Upper lobe of left lung (tissue), 6 donors: ENCODE measurements around the gene COBL. TPM values are rescaled to one million over a fixed set of nuclear protein-coding genes. Genes with fewer than 3 reads are reported as not detected.

ENCODE experiments used
- ATAC-seq, 2 donors: fragments of 200-7000 bp; cut with Tn5 transposase; one replicate each; pipeline ENCODE4 v1.9.1; 2022; ENCODE audit warnings: mild to moderate bottlenecking in 2 of 2, moderate library complexity in 2 of 2; ENCODE audit not compliant: low FRiP score in 2 of 2
- DNase-seq, 2 donors: peaks; one replicate each; pipeline ENCODE4 v3.0.0-alpha.2; 2019 to 2020
- H3K27ac ChIP-seq, 4 donors: fragments of 200-600 bp; sonication (generic); one replicate each; pipeline ENCODE4 v1.5.1; 2016 to 2019
- H3K27me3 ChIP-seq, 4 donors: fragments of 200-600 bp; sonication (generic); one replicate each; pipeline ENCODE4 v1.5.1; 2017 to 2019
- H3K36me3 ChIP-seq, 4 donors: fragments of 200-600 bp; sonication (generic); one replicate each; pipeline ENCODE4 v1.5.1; 2016 to 2019
- H3K4me1 ChIP-seq, 4 donors: fragments of 200-600 bp; sonication (generic); one replicate each; pipeline ENCODE4 v1.5.1; 2018 to 2019
- H3K4me3 ChIP-seq, 4 donors: fragments of 200-600 bp; sonication (generic); one replicate each; pipeline ENCODE4 v1.5.1; 2017 to 2019; ENCODE audit warnings: mild to moderate bottlenecking in 2 of 4, moderate library complexity in 1 of 4
- H3K9me3 ChIP-seq, 4 donors: fragments of 200-600 bp; sonication (generic); one replicate each; pipeline ENCODE4 v1.5.1; 2018 to 2019
- EP300 ChIP-seq, 4 donors: sonication (generic); formaldehyde crosslinking; IDR thresholded peaks; one replicate each; pipeline ENCODE4 v1.5.1; 2017; ENCODE audit warnings: antibody characterized with exemption in 4 of 4, control low read depth in 2 of 4
- POLR2A ChIP-seq, 4 donors: fragments of 450-650 bp; IDR thresholded peaks; one replicate each; pipeline ENCODE4 v1.5.1; 2016 to 2017; ENCODE audit warnings: antibody characterized with exemption in 4 of 4, mild to moderate bottlenecking in 2 of 4
- POLR2AphosphoS5 ChIP-seq, 2 donors: sonication (generic); formaldehyde crosslinking; IDR thresholded peaks; one replicate each; pipeline ENCODE4 v1.5.1; 2017; ENCODE audit warnings: antibody characterized with exemption in 2 of 2
- WGBS, 2 donors: methylation state at CpG; one replicate each; pipeline ENCODE4 v1.1.5; 2017 to 2018; 5-methylcytosine and 5-hydroxymethylcytosine counted together
- total RNA-seq, 6 donors: library from RNA; depleted of rRNA in 4 of 6; stranded (reverse); fragments of >200 nt in 4 of 6; gene quantifications; one replicate each; pipeline versions ENCODE4 v1.1.0 to v1.2.1, GENCODE V29; 2016 to 2021
- TF ChIP-seq, protein P1 (sequence below), 6 experiments: fragments of 450-650 bp in 4 of 6; fragments of 200-600 bp in 2 of 6; sonication (generic) in 2 of 6; IDR thresholded peaks; one replicate each; pipeline ENCODE4 v1.5.1; 2016 to 2019; ENCODE audit warnings: antibody characterized with exemption in 6 of 6
- donor health status: DM: no; HTN: no; CAD: no; lungs with moderate emphysema.
- donor health status: DM: no; HTN: yes; CAD: no; lungs with severe emphysema.

COBL gene
- total RNA-seq, 6 donors from 2014 or later, result 27.0 to 54.7 (median 36.8) TPM

DNA sequence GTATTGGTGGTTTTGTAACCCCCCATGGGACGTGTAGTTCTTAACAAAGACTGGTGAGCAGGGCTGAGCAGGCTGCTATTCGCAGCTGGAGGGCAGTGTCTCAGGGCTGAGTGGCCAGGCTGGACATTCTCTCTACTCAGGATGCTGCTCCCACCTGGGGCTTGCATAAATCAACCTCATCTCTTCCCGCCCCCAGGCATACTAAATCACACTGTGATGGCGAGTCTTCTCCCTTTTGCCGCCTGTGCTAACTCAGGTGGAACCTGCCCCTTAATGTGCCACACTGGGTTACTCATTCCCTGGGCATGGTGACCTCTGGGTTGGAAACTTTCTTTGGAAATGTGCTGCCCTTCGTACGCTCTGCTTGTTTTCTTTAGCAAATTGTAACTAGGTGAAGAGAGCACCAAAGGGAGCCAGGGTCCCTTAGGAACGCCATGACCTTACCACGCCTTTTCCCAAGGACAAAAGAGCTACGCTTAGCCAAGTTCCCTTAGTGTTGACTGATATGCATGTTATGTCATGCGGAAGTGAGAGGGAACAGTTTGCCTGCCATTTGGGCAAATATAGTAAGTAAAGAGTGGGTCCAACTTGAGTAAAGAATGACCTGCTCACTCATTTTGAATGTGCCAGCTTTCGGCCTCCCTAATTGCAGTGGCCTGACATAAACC is 40.4 kb upstream of the COBL start:
- ATAC-seq, result no peak
- H3K9me3 ChIP-seq, result no peaks in the 10 kb centered on the region
- 75 to 82% methylated on average over 10 to 12 of the region's 12 CpGs for WGBS, 2 donors
- no peak for DNase-seq
- H3K27ac ChIP-seq, result no peak overlapping the region
- no peaks in the 10 kb centered on the region for H3K36me3 ChIP-seq
- H3K27me3 ChIP-seq, result no peaks in the 10 kb centered on the region
- TF ChIP-seq POLR2AphosphoS5 (IDR thresholded peaks at IDR 0.05) (no peak), POLR2A (IDR thresholded peaks at IDR 0.05) (no peak), EP300 (IDR thresholded peaks at IDR 0.05) (no peak)
- TF ChIP-seq, protein P1, sequence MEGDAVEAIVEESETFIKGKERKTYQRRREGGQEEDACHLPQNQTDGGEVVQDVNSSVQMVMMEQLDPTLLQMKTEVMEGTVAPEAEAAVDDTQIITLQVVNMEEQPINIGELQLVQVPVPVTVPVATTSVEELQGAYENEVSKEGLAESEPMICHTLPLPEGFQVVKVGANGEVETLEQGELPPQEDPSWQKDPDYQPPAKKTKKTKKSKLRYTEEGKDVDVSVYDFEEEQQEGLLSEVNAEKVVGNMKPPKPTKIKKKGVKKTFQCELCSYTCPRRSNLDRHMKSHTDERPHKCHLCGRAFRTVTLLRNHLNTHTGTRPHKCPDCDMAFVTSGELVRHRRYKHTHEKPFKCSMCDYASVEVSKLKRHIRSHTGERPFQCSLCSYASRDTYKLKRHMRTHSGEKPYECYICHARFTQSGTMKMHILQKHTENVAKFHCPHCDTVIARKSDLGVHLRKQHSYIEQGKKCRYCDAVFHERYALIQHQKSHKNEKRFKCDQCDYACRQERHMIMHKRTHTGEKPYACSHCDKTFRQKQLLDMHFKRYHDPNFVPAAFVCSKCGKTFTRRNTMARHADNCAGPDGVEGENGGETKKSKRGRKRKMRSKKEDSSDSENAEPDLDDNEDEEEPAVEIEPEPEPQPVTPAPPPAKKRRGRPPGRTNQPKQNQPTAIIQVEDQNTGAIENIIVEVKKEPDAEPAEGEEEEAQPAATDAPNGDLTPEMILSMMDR (IDR thresholded peaks at IDR 0.05), result no peak
- no peak overlapping the region for H3K4me3 ChIP-seq
- H3K4me1 ChIP-seq, result no peaks in the 10 kb centered on the region

DNA sequence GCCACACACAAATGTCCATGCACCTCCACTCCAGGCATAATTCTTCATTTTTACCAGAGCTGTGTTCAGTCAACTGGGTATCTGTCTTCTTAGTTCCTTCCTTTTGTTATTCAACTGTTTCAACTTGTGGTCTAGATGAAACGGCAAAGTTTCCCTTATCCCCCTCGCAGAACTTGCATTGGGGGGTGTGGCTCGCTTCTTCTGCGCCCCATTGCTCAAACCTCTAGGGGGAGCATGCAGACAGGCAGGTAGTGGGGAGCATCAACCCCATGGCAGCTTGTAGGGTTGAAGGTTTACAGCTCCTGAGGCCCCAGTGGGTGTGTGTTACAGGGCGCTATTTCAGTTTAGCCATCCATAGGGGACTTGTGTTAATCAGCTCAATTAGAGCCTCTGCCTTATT is 38.3 kb upstream of the COBL start:
- Histone ChIP-seq H3K27me3 (no peaks in the 10 kb centered on the region), H3K9me3 (no peaks in the 10 kb centered on the region), H3K4me3 (no peak overlapping the region), H3K27ac (no peak overlapping the region), H3K4me1 (no peaks in the 10 kb centered on the region), H3K36me3 (no peaks in the 10 kb centered on the region)
- ATAC-seq (no peak), DNase-seq (no peak)
- TF ChIP-seq POLR2A (IDR thresholded peaks at IDR 0.05) (no peak), POLR2AphosphoS5 (IDR thresholded peaks at IDR 0.05) (no peak), EP300 (IDR thresholded peaks at IDR 0.05) (no peak)
- TF ChIP-seq, protein P1 (IDR thresholded peaks at IDR 0.05), result no peak
- WGBS, 2 donors, result 69 to 82% methylated on average over 5 of the region's 5 CpGs

DNA sequence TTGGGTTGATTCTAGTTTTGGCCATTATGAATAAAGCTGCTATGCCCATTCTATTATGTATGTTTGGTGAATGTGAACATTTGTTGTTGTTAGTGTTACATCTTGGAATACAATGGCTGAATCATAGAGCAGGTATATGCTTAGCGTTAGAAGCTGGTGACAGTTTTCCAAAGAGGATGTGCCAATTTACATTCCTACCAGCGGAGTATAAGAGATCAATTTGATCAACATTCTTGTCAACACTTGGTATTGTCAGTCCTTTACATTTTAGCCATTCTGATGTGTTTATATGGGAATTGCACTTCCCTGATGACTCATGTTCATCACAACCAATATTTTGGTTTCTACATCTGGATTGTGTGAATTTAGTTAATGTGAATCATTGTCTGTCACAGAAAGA is 37.8 kb upstream of the COBL start:
- Histone ChIP-seq H3K27ac (no peak overlapping the region), H3K4me3 (no peak overlapping the region), H3K27me3 (no peaks in the 10 kb centered on the region), H3K36me3 (no peaks in the 10 kb centered on the region), H3K4me1 (no peaks in the 10 kb centered on the region), H3K9me3 (no peaks in the 10 kb centered on the region)
- TF ChIP-seq EP300 (IDR thresholded peaks at IDR 0.05) (no peak), POLR2AphosphoS5 (IDR thresholded peaks at IDR 0.05) (no peak), POLR2A (IDR thresholded peaks at IDR 0.05) (no peak)
- TF ChIP-seq, protein P1 (IDR thresholded peaks at IDR 0.05), result no peak
- no peak for ATAC-seq
- DNase-seq, result no peak
- WGBS, 2 donors, result 90 to 93% methylated on average over 2 of the region's 2 CpGs

DNA sequence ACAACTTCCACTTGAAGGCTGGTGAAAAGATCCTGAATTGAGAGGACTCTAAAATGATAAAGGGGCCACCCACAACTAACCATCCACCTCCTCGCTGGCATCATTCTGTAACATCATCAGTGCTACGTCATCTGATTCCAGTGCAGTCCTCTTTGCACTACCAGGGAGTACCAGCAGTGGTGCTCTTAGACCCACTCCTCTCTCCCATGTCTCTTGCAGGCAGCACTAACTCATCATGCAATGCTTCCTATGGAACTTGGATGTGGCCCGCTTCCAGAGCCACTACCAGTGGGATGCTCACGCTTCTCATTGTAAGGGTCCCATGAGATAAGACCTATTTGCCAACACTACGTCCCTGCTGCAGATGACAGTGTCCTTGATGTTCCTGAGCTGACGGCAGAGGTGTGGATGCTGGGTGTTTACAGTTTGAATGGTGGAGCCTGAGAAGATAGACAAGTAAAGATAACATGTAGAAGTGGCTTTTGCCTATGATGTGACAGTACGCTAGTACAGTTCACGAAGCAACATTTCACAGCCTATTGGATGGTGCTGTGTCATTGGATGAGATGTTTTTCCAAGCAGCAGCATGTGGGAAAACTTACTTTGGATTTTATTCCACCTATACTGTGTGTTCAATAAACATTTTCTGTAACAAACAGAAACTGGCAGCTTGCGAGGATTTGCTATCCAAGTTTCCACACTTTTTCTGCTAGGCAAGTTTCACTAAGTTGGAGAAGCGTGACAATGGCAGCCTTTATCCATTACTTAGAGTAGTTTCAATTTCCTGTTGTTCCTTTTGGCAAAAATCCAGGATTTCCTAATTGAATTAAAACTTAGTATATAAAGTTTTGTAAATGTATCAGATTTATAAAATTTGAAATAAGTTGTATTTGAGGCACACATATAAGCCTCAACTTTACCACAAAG is 35.8 kb upstream of the COBL start:
- ATAC-seq, result peak in 1 of 2 donors; percentile 16
- no peaks in the 10 kb centered on the region for H3K4me1 ChIP-seq
- H3K27ac ChIP-seq, result no peak overlapping the region
- no peak for DNase-seq
- TF ChIP-seq, protein P1 (IDR thresholded peaks at IDR 0.05), result no peak
- TF ChIP-seq EP300 (IDR thresholded peaks at IDR 0.05), result no peak
- no peak for TF ChIP-seq POLR2A (IDR thresholded peaks at IDR 0.05)
- no peak for TF ChIP-seq POLR2AphosphoS5 (IDR thresholded peaks at IDR 0.05)
- WGBS, 2 donors, result 73 to 79% methylated on average over 8 to 10 of the region's 10 CpGs
- no peaks in the 10 kb centered on the region for H3K36me3 ChIP-seq
- H3K9me3 ChIP-seq, result no peaks in the 10 kb centered on the region
- H3K4me3 ChIP-seq, result no peak overlapping the region
- H3K27me3 ChIP-seq, result no peaks in the 10 kb centered on the region
